ENCODE results near the gene PPP2R3B. TPM values are rescaled to one million over a fixed set of nuclear protein-coding genes. Genes with fewer than 3 reads are reported as not detected.

Gene PPP2R3B
- total RNA-seq, 1 experiment from 2014 or later: 13.7 TPM

GRCh38 chrX:410296-410695 is 23.6 kb upstream of the PPP2R3B start:
- TF ChIP-seq CTCF (IDR thresholded peaks at IDR 0.05; ENCODE audit: unreplicated experiment): no peak
- Mint-ChIP-seq H3K27ac (ENCODE audit: low read depth, unreplicated experiment) (no peak overlapping the region), H3K9me3 (ENCODE audit: unreplicated experiment) (peaks cover 7% of the 10 kb centered on the region), H3K36me3 (ENCODE audit: insufficient read depth, unreplicated experiment) (no peaks in the 10 kb centered on the region), H3K27me3 (ENCODE audit: insufficient read depth, unreplicated experiment) (no peaks in the 10 kb centered on the region), H3K4me1 (ENCODE audit: insufficient read depth, unreplicated experiment) (no peaks in the 10 kb centered on the region), H3K4me3 (ENCODE audit: unreplicated experiment) (no peak overlapping the region)
- ChIA-PET CTCF (no interaction called here), POLR2A (no interaction called here)
- DNase-seq (ENCODE audit: unreplicated experiment): no peak
- BruUV-seq (replicated peaks): no TSS peak
- intact Hi-C loops (cut with micrococcal nuclease): no loop called here

- Mint-ChIP-seq H3K27ac (ENCODE audit: low read depth, unreplicated experiment) (no peak overlapping the region), H3K27me3 (ENCODE audit: insufficient read depth, unreplicated experiment) (no peaks in the 10 kb centered on the region), H3K36me3 (ENCODE audit: insufficient read depth, unreplicated experiment) (no peaks in the 10 kb centered on the region), H3K4me1 (ENCODE audit: insufficient read depth, unreplicated experiment) (no peaks in the 10 kb centered on the region), H3K9me3 (ENCODE audit: unreplicated experiment) (peaks cover 15% of the 10 kb centered on the region), H3K4me3 (ENCODE audit: unreplicated experiment) (no peak overlapping the region)
- TF ChIP-seq CTCF (IDR thresholded peaks at IDR 0.05; ENCODE audit: unreplicated experiment): no peak
- ChIA-PET CTCF (no interaction called here), POLR2A (no interaction called here)
- BruUV-seq (replicated peaks): no TSS peak
- no peak for DNase-seq (ENCODE audit: unreplicated experiment)
- intact Hi-C loops (cut with micrococcal nuclease): no loop called here
These were observed 18.4 kb upstream of the PPP2R3B start for GRCh38 chrX:405149-405548.

- Mint-ChIP-seq H3K4me1 (ENCODE audit: insufficient read depth, unreplicated experiment) (no peaks in the 10 kb centered on the region), H3K4me3 (ENCODE audit: unreplicated experiment) (no peak overlapping the region), H3K27me3 (ENCODE audit: insufficient read depth, unreplicated experiment) (no peaks in the 10 kb centered on the region), H3K27ac (ENCODE audit: low read depth, unreplicated experiment) (no peak overlapping the region), H3K9me3 (ENCODE audit: unreplicated experiment) (peaks cover 15% of the 10 kb centered on the region), H3K36me3 (ENCODE audit: insufficient read depth, unreplicated experiment) (no peaks in the 10 kb centered on the region)
- intact Hi-C loops (cut with micrococcal nuclease): no loop called here
- no peak for TF ChIP-seq CTCF (IDR thresholded peaks at IDR 0.05; ENCODE audit: unreplicated experiment)
- ChIA-PET POLR2A (no interaction called here), CTCF (no interaction called here)
- DNase-seq (ENCODE audit: unreplicated experiment): no peak
- no TSS peak for BruUV-seq (replicated peaks)
These were observed 17.9 kb upstream of the PPP2R3B start for GRCh38 chrX:404656-405055.

- Mint-ChIP-seq H3K4me1 (ENCODE audit: insufficient read depth, unreplicated experiment) (no peaks in the 10 kb centered on the region), H3K4me3 (ENCODE audit: unreplicated experiment) (no peak overlapping the region), H3K27me3 (ENCODE audit: insufficient read depth, unreplicated experiment) (no peaks in the 10 kb centered on the region), H3K27ac (ENCODE audit: low read depth, unreplicated experiment) (no peak overlapping the region), H3K36me3 (ENCODE audit: insufficient read depth, unreplicated experiment) (no peaks in the 10 kb centered on the region), H3K9me3 (ENCODE audit: unreplicated experiment) (peaks cover 8% of the 10 kb centered on the region)
- no TSS peak for BruUV-seq (replicated peaks)
- intact Hi-C loops (cut with micrococcal nuclease): no loop called here
- TF ChIP-seq CTCF (IDR thresholded peaks at IDR 0.05; ENCODE audit: unreplicated experiment): no peak
- POLR2A ChIA-PET: no interaction called here
- CTCF ChIA-PET: no interaction called here
- no peak for DNase-seq (ENCODE audit: unreplicated experiment)
These were observed 16.1 kb upstream of the PPP2R3B start for GRCh38 chrX:402857-403256.
